SHP77 (cell line): Measurements from ENCODE around the gene SLC4A8.
"Not testable (repeated sequence)": the region's sequence is repeated elsewhere in the genome, so short reads cannot be mapped to it uniquely, and the experiment has no call there.

Source experiments
- DNase-seq, 2 experiments: peaks; one replicate each; lab custom pipeline; 2025; lab: John Stamatoyannopoulos, UW

Gene SLC4A8

GRCh38 chr12:51480978-51481377 is 56.3 kb downstream of the SLC4A8 start:
- no peak for DNase-seq

- DNase-seq, result no peak
Measured at GRCh38 chr12:51482929-51483697, 58.5 kb downstream of the SLC4A8 start.

- no peak for DNase-seq
Measured at GRCh38 chr12:51484119-51484518, 59.5 kb downstream of the SLC4A8 start.

GRCh38 chr12:51488281-51488680 is 63.6 kb downstream of the SLC4A8 start:
- DNase-seq, result no peak

GRCh38 chr12:51493281-51493680 is 68.7 kb downstream of the SLC4A8 start:
- no peak for DNase-seq

- DNase-seq, result no peak
Measured at GRCh38 chr12:51496895-51497294, 72.3 kb downstream of the SLC4A8 start.

GRCh38 chr12:51504851-51505250 is 80.2 kb downstream of the SLC4A8 start:
- no peak for DNase-seq

GRCh38 chr12:51505360-51506105 is 80.9 kb downstream of the SLC4A8 start:
- DNase-seq, result no peak

GRCh38 chr12:51507178-51507577 is 82.5 kb downstream of the SLC4A8 start:
- no peak for DNase-seq

- DNase-seq, result no peak
Measured at GRCh38 chr12:51508285-51508684, 83.7 kb downstream of the SLC4A8 start.

GRCh38 chr12:51511546-51512260 is 87.1 kb downstream of the SLC4A8 start:
- no peak for DNase-seq

- DNase-seq, result no peak
Measured at GRCh38 chr12:51512438-51512837, 87.8 kb downstream of the SLC4A8 start.

- DNase-seq, result not testable (repeated sequence)
Measured at GRCh38 chr12:51515037-51515436, 90.4 kb downstream of the SLC4A8 start.

- no peak for DNase-seq
Measured at GRCh38 chr12:51517316-51517715, 92.7 kb downstream of the SLC4A8 start.

GRCh38 chr12:51517800-51518199 is 93.2 kb downstream of the SLC4A8 start:
- DNase-seq, result no peak

GRCh38 chr12:51519755-51520154 is 95.1 kb downstream of the SLC4A8 start:
- no peak for DNase-seq

- DNase-seq, result no peak
Measured at GRCh38 chr12:51520576-51521325, 96.1 kb downstream of the SLC4A8 start.

GRCh38 chr12:51521554-51522276 is 97.1 kb downstream of the SLC4A8 start:
- DNase-seq, result no peak

- DNase-seq, result no peak
Measured at GRCh38 chr12:51522696-51523095, 98.1 kb downstream of the SLC4A8 start.

- no peak for DNase-seq
Measured at GRCh38 chr12:51524386-51524901, 99.8 kb downstream of the SLC4A8 start.

GRCh38 chr12:51525518-51525917 is 100.9 kb downstream of the SLC4A8 start:
- DNase-seq, result no peak
